ENCODE data around the gene MCC.

MCC gene

GRCh38 chr5:113380807-113381326 is 107.4 kb downstream of the MCC start:
- Histone ChIP-seq H3K36me3 (ENCODE audit: control insufficient read depth in 2 of 2, insufficient read depth in 1 of 2, low read length in 2 of 2) (no peaks in the 10 kb centered on the region), H3K27ac (ENCODE audit: extremely low read depth, low read depth, low read length) (no peak overlapping the region), H3K4me1 (ENCODE audit: control insufficient read depth, insufficient read depth, low read length) (no peaks in the 10 kb centered on the region), H3K9me3 (ENCODE audit: control insufficient read depth, insufficient read depth, low read depth, low read length) (no peaks in the 10 kb centered on the region), H3K4me3 (ENCODE audit: low read depth, low read length) (no peak overlapping the region)
- ChIA-PET POLR2A (no interaction called here), CTCF (interaction anchor here (1.6 to 4.3 kb wide), 6 partner anchors 8 to 385 kb away, joined by 5 to 57 read pairs (median 20); no protein-coding TSS in a partner anchor)
- TF ChIP-seq ZNF558 (tag by site-specific recombination; IDR thresholded peaks at IDR 0.05) (no peak), ZNF175 (tag by site-specific recombination; IDR thresholded peaks at IDR 0.05) (no peak), ZNF623 (tag by site-specific recombination; IDR thresholded peaks at IDR 0.05) (no peak), ZBTB11 (tag by site-specific recombination; conservative IDR thresholded peaks at IDR 0.05; ENCODE audit: low read depth) (no peak), ZNF416 (tag by site-specific recombination; IDR thresholded peaks at IDR 0.05) (no peak), ZNF302 (tag by site-specific recombination; IDR thresholded peaks at IDR 0.05; ENCODE audit: low read depth) (no peak), ZNF549 (tag by site-specific recombination; IDR thresholded peaks at IDR 0.05) (no peak), ZNF18 (tag by site-specific recombination; IDR thresholded peaks at IDR 0.05) (no peak), ZNF214 (tag by site-specific recombination; IDR thresholded peaks at IDR 0.05; ENCODE audit: borderline replicate concordance) (no peak), ZNF174 (tag by site-specific recombination; IDR thresholded peaks at IDR 0.05) (no peak), GLI2 (tag by site-specific recombination; IDR thresholded peaks at IDR 0.05; ENCODE audit: borderline replicate concordance, low read depth) (no peak)

GRCh38 chr5:113379936-113380806 is 108.1 kb downstream of the MCC start:
- CTCF ChIA-PET: interaction anchor here (0.6 to 4.3 kb wide), 31 partner anchors 9 to 1862 kb away, joined by 3 to 57 read pairs (median 5); partner anchors contain the start of genes MCC and YTHDC2
- POLR2A ChIA-PET: no interaction called here
- Histone ChIP-seq H3K4me3 (ENCODE audit: low read depth, low read length) (no peak overlapping the region), H3K36me3 (ENCODE audit: control insufficient read depth in 2 of 2, insufficient read depth in 1 of 2, low read length in 2 of 2) (no peaks in the 10 kb centered on the region), H3K9me3 (ENCODE audit: control insufficient read depth, insufficient read depth, low read depth, low read length) (no peaks in the 10 kb centered on the region), H3K4me1 (ENCODE audit: control insufficient read depth, insufficient read depth, low read length) (no peaks in the 10 kb centered on the region), H3K27ac (ENCODE audit: extremely low read depth, low read depth, low read length) (no peak overlapping the region)
- TF ChIP-seq ZNF133 (tag by site-specific recombination; IDR thresholded peaks at IDR 0.05) (no peak), ZNF292 (tag by site-specific recombination; IDR thresholded peaks at IDR 0.05; ENCODE audit: borderline replicate concordance, low read depth) (no peak), BCL6B (tag by site-specific recombination; IDR thresholded peaks at IDR 0.05) (no peak), ZBTB11 (tag by site-specific recombination; conservative IDR thresholded peaks at IDR 0.05; ENCODE audit: low read depth) (no peak), ZNF112 (tag by site-specific recombination; IDR thresholded peaks at IDR 0.05) (no peak), ZNF174 (tag by site-specific recombination; IDR thresholded peaks at IDR 0.05) (no peak), ZNF26 (tag by site-specific recombination; IDR thresholded peaks at IDR 0.05) (no peak), ZNF548 (tag by site-specific recombination; IDR thresholded peaks at IDR 0.05) (no peak), ZNF701 (tag by site-specific recombination; IDR thresholded peaks at IDR 0.05) (no peak), ZNF610 (tag by site-specific recombination; IDR thresholded peaks at IDR 0.05; ENCODE audit: borderline replicate concordance) (no peak), BCL11B (tag by site-specific recombination; IDR thresholded peaks at IDR 0.05; ENCODE audit: low read depth) (no peak), ZNF426 (tag by site-specific recombination; IDR thresholded peaks at IDR 0.05) (no peak)
